ENCODE data around the gene BBS9.

DNA sequence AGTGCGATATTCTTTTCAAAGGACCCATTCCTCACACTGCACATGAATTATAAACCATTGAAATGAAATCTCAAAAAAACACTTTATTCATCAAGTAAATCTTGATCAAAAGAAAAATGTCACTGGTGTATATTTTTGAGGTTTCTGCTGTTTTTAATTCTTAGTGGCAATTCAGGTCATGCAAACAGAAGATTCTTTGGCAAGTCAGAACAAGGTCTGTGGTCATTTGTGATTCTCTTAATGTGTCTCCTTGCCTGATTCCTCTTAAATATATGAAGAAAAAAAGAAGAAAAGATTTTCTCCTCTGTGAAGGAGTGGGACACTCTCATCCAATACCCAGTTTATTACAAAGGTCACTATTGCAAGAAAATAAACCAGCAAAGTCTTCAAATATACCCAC lies 467.8 kb downstream of the BBS9 start:
- TF ChIP-seq, protein P1, sequence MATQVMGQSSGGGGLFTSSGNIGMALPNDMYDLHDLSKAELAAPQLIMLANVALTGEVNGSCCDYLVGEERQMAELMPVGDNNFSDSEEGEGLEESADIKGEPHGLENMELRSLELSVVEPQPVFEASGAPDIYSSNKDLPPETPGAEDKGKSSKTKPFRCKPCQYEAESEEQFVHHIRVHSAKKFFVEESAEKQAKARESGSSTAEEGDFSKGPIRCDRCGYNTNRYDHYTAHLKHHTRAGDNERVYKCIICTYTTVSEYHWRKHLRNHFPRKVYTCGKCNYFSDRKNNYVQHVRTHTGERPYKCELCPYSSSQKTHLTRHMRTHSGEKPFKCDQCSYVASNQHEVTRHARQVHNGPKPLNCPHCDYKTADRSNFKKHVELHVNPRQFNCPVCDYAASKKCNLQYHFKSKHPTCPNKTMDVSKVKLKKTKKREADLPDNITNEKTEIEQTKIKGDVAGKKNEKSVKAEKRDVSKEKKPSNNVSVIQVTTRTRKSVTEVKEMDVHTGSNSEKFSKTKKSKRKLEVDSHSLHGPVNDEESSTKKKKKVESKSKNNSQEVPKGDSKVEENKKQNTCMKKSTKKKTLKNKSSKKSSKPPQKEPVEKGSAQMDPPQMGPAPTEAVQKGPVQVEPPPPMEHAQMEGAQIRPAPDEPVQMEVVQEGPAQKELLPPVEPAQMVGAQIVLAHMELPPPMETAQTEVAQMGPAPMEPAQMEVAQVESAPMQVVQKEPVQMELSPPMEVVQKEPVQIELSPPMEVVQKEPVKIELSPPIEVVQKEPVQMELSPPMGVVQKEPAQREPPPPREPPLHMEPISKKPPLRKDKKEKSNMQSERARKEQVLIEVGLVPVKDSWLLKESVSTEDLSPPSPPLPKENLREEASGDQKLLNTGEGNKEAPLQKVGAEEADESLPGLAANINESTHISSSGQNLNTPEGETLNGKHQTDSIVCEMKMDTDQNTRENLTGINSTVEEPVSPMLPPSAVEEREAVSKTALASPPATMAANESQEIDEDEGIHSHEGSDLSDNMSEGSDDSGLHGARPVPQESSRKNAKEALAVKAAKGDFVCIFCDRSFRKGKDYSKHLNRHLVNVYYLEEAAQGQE (IDR thresholded peaks at IDR 0.05; ENCODE audit: insufficient read depth in 1 of 2, low read depth in 2 of 2, low read length in 2 of 2), result no peak
- TF ChIP-seq POLR2AphosphoS5 (IDR thresholded peaks at IDR 0.05; ENCODE audit: low read depth, low read length) (no peak), SIN3A (IDR thresholded peaks at IDR 0.05; ENCODE audit: borderline replicate concordance, insufficient read depth, low read length) (no peak), TAF1 (IDR thresholded peaks at IDR 0.05; ENCODE audit: borderline replicate concordance, insufficient read depth, low read length) (no peak), FOXP2 (optimal IDR thresholded peaks at IDR 0.05; ENCODE audit: borderline replicate concordance, extremely low read depth, extremely low read length, insufficient read depth) (no peak)
